H1 (cell line): Measurements from ENCODE around the gene CYP46A1. TPM values are rescaled to one million over a fixed set of nuclear protein-coding genes. Genes with fewer than 3 reads are reported as not detected.

Experiments
- CTCF ChIA-PET: fragments of 300-600 bp; sonication (Branson Sonifier 250); formaldehyde crosslinking; loops from one replicate; lab custom pipeline; 2021; ENCODE audit not compliant: partially characterized antibody; lab: Charles Lee
- POLR2A ChIA-PET: fragments of 300-600 bp; sonication (Branson Sonifier 250); formaldehyde crosslinking; loops from one replicate; lab custom pipeline; 2021; ENCODE audit warnings: inconsistent platforms; ENCODE audit not compliant: partially characterized antibody; lab: Charles Lee
- DNase-seq, 2 experiments: peaks; one replicate each; pipeline versions ENCODE4 v3.0.0 to v3.0.0-alpha.2; 2010 to 2022; ENCODE audit warnings: low spot score in 2 of 2, low read depth in 1 of 2, mixed read lengths in 1 of 2
- FAIRE-seq: peaks from 2 replicates; lab custom pipeline; 2011; peaks lifted over from hg19 to GRCh38; lab: Jason Lieb, UNC
- H2AFZ ChIP-seq: 2 replicates; pipeline ENCODE4 v1.8.1; 2012; ENCODE audit warnings: low read length, inconsistent platforms
- H2AK5ac ChIP-seq: 2 replicates; pipeline ENCODE4 v1.6.1; 2013; ENCODE audit warnings: low read depth, low read length
- H2BK120ac ChIP-seq: replicated peaks from 2 replicates; pipeline ENCODE3; 2013; ENCODE audit warnings: low read depth, low read length, inconsistent platforms
- H2BK12ac ChIP-seq: 2 replicates; pipeline ENCODE4 v1.6.1; 2013; ENCODE audit warnings: low read depth, low read length
- H2BK15ac ChIP-seq: 2 replicates; pipeline ENCODE4 v1.6.1; 2013; ENCODE audit warnings: low read length
- H2BK20ac ChIP-seq: 2 replicates; pipeline ENCODE4 v1.6.1; 2013; ENCODE audit warnings: low read length
- H2BK5ac ChIP-seq: 2 replicates; pipeline ENCODE4 v1.6.1; 2013; ENCODE audit warnings: low read depth, low read length
- H3K14ac ChIP-seq: 2 replicates; pipeline ENCODE4 v1.6.1; 2013; ENCODE audit warnings: inconsistent platforms; ENCODE audit not compliant: insufficient read length
- H3K18ac ChIP-seq: 2 replicates; pipeline ENCODE4 v1.6.1; 2013; ENCODE audit warnings: low read length; ENCODE audit errors: extremely low read depth
- H3K23ac ChIP-seq: 2 replicates; pipeline ENCODE4 v1.6.1; 2013; ENCODE audit warnings: inconsistent platforms; ENCODE audit not compliant: insufficient read length
- H3K23me2 ChIP-seq: 2 replicates; pipeline ENCODE4 v1.6.1; 2013; ENCODE audit warnings: low read depth, low read length
- H3K27ac ChIP-seq: 2 replicates; pipeline ENCODE4 v1.6.1; 2011; ENCODE audit warnings: low read depth, low read length, inconsistent platforms
- H3K27me3 ChIP-seq, 4 experiments: replicated peaks in 1 of 4; 1 replicate in 1 of 4; 2 replicates in 3 of 4; pipeline versions ENCODE4 v1.6.1 to v1.8.1; 2011 to 2013; ENCODE audit warnings: low read length in 3 of 4, mild to moderate bottlenecking in 3 of 4, inconsistent platforms in 2 of 4, mixed read lengths in 2 of 4, moderate library complexity in 1 of 4; ENCODE audit not compliant: control insufficient read depth in 3 of 4, insufficient read depth in 3 of 4; ENCODE audit errors: extremely low read depth in 1 of 4
- H3K36me3 ChIP-seq, 4 experiments: 2 replicates each; pipeline versions ENCODE4 v1.6.1 to v1.8.1; 2011 to 2013; ENCODE audit warnings: mild to moderate bottlenecking in 4 of 4, low read length in 3 of 4, moderate library complexity in 2 of 4, control low read depth in 1 of 4, inconsistent platforms in 1 of 4; ENCODE audit not compliant: insufficient read depth in 4 of 4, control insufficient read depth in 2 of 4
- H3K4ac ChIP-seq: replicated peaks from 2 replicates; pipeline ENCODE3; 2013; ENCODE audit warnings: low read length, low read depth, mixed read lengths, inconsistent platforms; ENCODE audit not compliant: insufficient read length
- H3K4me1 ChIP-seq, 4 experiments: replicated peaks in 1 of 4; 1 replicate in 1 of 4; 2 replicates in 3 of 4; pipeline versions ENCODE4 v1.6.1 to v1.8.1; 2011 to 2013; ENCODE audit warnings: low read length in 3 of 4, inconsistent platforms in 2 of 4, mixed read lengths in 1 of 4; ENCODE audit not compliant: insufficient read depth in 4 of 4, control insufficient read depth in 3 of 4
- H3K4me2 ChIP-seq, 2 experiments: 2 replicates each; pipeline versions ENCODE4 v1.6.1 to v1.8.1; 2011 to 2013; ENCODE audit warnings: low read depth in 2 of 2, low read length in 2 of 2, control low read depth in 1 of 2, inconsistent platforms in 1 of 2, mild to moderate bottlenecking in 1 of 2; ENCODE audit not compliant: insufficient read depth in 1 of 2
- H3K4me3 ChIP-seq, 4 experiments: fragments of 200-600, 300-600 bp in 1 of 4; sonication (generic), shearing (Covaris generic), sonication (Bioruptor Twin) in 1 of 4; 2 replicates each; pipeline versions ENCODE4 v1.5.1 to v1.8.1; 2011 to 2016; ENCODE audit warnings: low read length in 4 of 4, low read depth in 3 of 4, control low read depth in 2 of 4, inconsistent platforms in 2 of 4, mild to moderate bottlenecking in 2 of 4, mixed read lengths in 1 of 4, moderate library complexity in 1 of 4; ENCODE audit not compliant: insufficient read depth in 2 of 4; ENCODE audit errors: extremely low read depth in 1 of 4
- H3K56ac ChIP-seq: replicated peaks from 2 replicates; pipeline ENCODE3; 2013; ENCODE audit warnings: low read depth, mild to moderate bottlenecking, mixed read lengths, low read length, inconsistent platforms; ENCODE audit not compliant: insufficient read length
- H3K79me1 ChIP-seq: 2 replicates; pipeline ENCODE4 v1.6.1; 2013; ENCODE audit warnings: low read depth, low read length, control low read depth
- H3K79me2 ChIP-seq, 2 experiments: 2 replicates each; pipeline versions ENCODE4 v1.6.1 to v1.8.1; 2012 to 2013; ENCODE audit warnings: low read length in 2 of 2, mild to moderate bottlenecking in 2 of 2, inconsistent platforms in 1 of 2; ENCODE audit not compliant: insufficient read depth in 2 of 2, control insufficient read depth in 1 of 2
- H3K9ac ChIP-seq, 4 experiments: replicated peaks in 1 of 4; 1 replicate in 1 of 4; 2 replicates in 3 of 4; pipeline versions ENCODE4 v1.6.1 to v1.8.1; 2011 to 2013; ENCODE audit warnings: low read depth in 3 of 4, low read length in 3 of 4, control low read depth in 2 of 4, mild to moderate bottlenecking in 2 of 4, moderate library complexity in 2 of 4, inconsistent platforms in 1 of 4; ENCODE audit errors: extremely low read depth in 1 of 4
- H3K9me3 ChIP-seq, 2 experiments: 2 replicates each; pipeline versions ENCODE4 v1.6.1 to v1.8.1; 2012 to 2013; ENCODE audit warnings: mild to moderate bottlenecking in 2 of 2, moderate library complexity in 2 of 2, control low read depth in 1 of 2, inconsistent platforms in 1 of 2, low read depth in 1 of 2, low read length in 1 of 2, mixed read lengths in 1 of 2; ENCODE audit not compliant: insufficient read depth in 2 of 2
- H4K20me1 ChIP-seq, 2 experiments: replicated peaks in 1 of 2; 2 replicates each; pipeline versions ENCODE3 to v1.8.1; 2011 to 2013; ENCODE audit warnings: inconsistent platforms in 2 of 2, low read length in 2 of 2, mild to moderate bottlenecking in 1 of 2; ENCODE audit not compliant: insufficient read depth in 2 of 2, control insufficient read depth in 1 of 2
- H4K5ac ChIP-seq: 2 replicates; pipeline ENCODE4 v1.6.1; 2013; ENCODE audit warnings: low read length, low read depth, mixed read lengths, inconsistent platforms; ENCODE audit not compliant: insufficient read length
- H4K8ac ChIP-seq: 2 replicates; pipeline ENCODE4 v1.8.0; 2013; ENCODE audit warnings: mild to moderate bottlenecking, moderate library complexity, low read length, inconsistent platforms; ENCODE audit not compliant: insufficient read depth; ENCODE audit errors: extremely low read depth
- H4K91ac ChIP-seq: replicated peaks from 2 replicates; pipeline ENCODE3; 2013; ENCODE audit warnings: low read length, mixed read lengths, inconsistent platforms; ENCODE audit not compliant: insufficient read length
- ASH2L ChIP-seq: fragments of 200-600, 300-600 bp; sonication (generic); IDR thresholded peaks from one replicate; pipeline ENCODE4 v1.7.1; 2017; ENCODE audit warnings: low read length
- CHD1 ChIP-seq: IDR thresholded peaks from 2 replicates; pipeline ENCODE4 v1.6.1; 2012; ENCODE audit warnings: low read depth, low read length, improper control_type of control experiment
- FOSL1 ChIP-seq: IDR thresholded peaks from 2 replicates; pipeline ENCODE4 v1.6.1; 2011; ENCODE audit warnings: mild to moderate bottlenecking, low read depth, low read length, moderate library complexity; ENCODE audit not compliant: insufficient read depth
- KDM4A ChIP-seq: IDR thresholded peaks from one replicate; pipeline ENCODE4 v1.7.1; 2012; ENCODE audit warnings: low read depth, mild to moderate bottlenecking, moderate library complexity, low read length, inconsistent platforms; ENCODE audit not compliant: severe bottlenecking
- MAFK ChIP-seq: IDR thresholded peaks from 2 replicates; pipeline ENCODE4 v1.6.1; 2012; ENCODE audit warnings: low read depth, mild to moderate bottlenecking, improper control_type of control experiment, low read length
- POLR2A ChIP-seq, 2 experiments: IDR thresholded peaks; 1 replicate in 1 of 2; 2 replicates in 1 of 2; pipeline ENCODE4 v1.6.1; 2011; ENCODE audit warnings: low read depth in 2 of 2, low read length in 2 of 2, mild to moderate bottlenecking in 2 of 2; ENCODE audit errors: control extremely low read depth in 1 of 2
- POLR2AphosphoS5 ChIP-seq: IDR thresholded peaks from 2 replicates; pipeline ENCODE4 v1.6.1; 2011; ENCODE audit warnings: low read depth, low read length
- TAF1 ChIP-seq: IDR thresholded peaks from 2 replicates; pipeline ENCODE4 v1.6.1; 2011; ENCODE audit warnings: mild to moderate bottlenecking, low read depth, low read length
- TAF7 ChIP-seq: optimal IDR thresholded peaks from 2 replicates; pipeline ENCODE3; 2011; ENCODE audit warnings: low read depth, mild to moderate bottlenecking, inconsistent platforms, low read length, moderate library complexity, borderline replicate concordance
- TBP ChIP-seq: IDR thresholded peaks from 2 replicates; pipeline ENCODE4 v1.6.1; 2011; ENCODE audit warnings: low read depth, low read length, improper control_type of control experiment
- ZNF274 ChIP-seq: IDR thresholded peaks from 2 replicates; pipeline ENCODE4 v1.7.0; 2012; ENCODE audit warnings: low read length, borderline replicate concordance; ENCODE audit errors: extremely low read depth
- WGBS, 2 experiments: shearing (Covaris generic) in 1 of 2; methylation state at CpG; one replicate each; pipeline versions ENCODE4 v1.1.6 to v1.1.7; 2013 to 2015; ENCODE audit warnings: low lambda C conversion rate in 2 of 2, mixed read lengths in 2 of 2, inconsistent platforms in 1 of 2, low coverage in 1 of 2, missing lambda C conversion rate in 1 of 2; ENCODE audit not compliant: insufficient replicate concordance in 2 of 2, insufficient coverage in 1 of 2, insufficient read length in 1 of 2; ENCODE audit errors: extremely low coverage in 1 of 2, missing lambda C conversion rate in 1 of 2; 5-methylcytosine and 5-hydroxymethylcytosine counted together
- polyA plus RNA-seq, 7 experiments: library from polyadenylated mRNA; depleted of rRNA in 3 of 7; stranded (reverse) in 5 of 7; unstranded in 2 of 7; fragments of >200 nt in 5 of 7; fragments of 200-250 nt in 2 of 7; gene quantifications; 1 replicate in 5 of 7; 2 replicates in 1 of 7; 4 replicates in 1 of 7; pipeline versions ENCODE4 v1.2.1 to v1.2.3, GENCODE V29; 2011 to 2013; ENCODE audit warnings: missing spikeins in 2 of 7, mixed read lengths in 2 of 7
- total RNA-seq: library from RNA; stranded (reverse); fragmentation: NEBNext Ultra II Directional; extraction: Animal tissue kit (Norgen Biotek cat#: 25700); gene quantifications from 2 replicates; pipeline ENCODE4 v1.2.1, GENCODE V29; 2021
- TF ChIP-seq, protein P1 (sequence below), 3 experiments: IDR thresholded peaks; 1 replicate in 2 of 3; 2 replicates in 1 of 3; pipeline versions ENCODE4 v1.5.1 to v1.6.1; 2011; ENCODE audit warnings: low read length in 3 of 3, mild to moderate bottlenecking in 3 of 3, inconsistent platforms in 2 of 3, low read depth in 1 of 3, moderate library complexity in 1 of 3; ENCODE audit not compliant: insufficient read depth in 1 of 3; ENCODE audit errors: control extremely low read depth in 1 of 3

The CYP46A1 gene
- total and polyA plus RNA-seq, 2 of the 8 experiments (the other 6 are each of a cell fraction or from before 2014, with no cell fraction given), result 0.41 to 1.3 TPM

DNA sequence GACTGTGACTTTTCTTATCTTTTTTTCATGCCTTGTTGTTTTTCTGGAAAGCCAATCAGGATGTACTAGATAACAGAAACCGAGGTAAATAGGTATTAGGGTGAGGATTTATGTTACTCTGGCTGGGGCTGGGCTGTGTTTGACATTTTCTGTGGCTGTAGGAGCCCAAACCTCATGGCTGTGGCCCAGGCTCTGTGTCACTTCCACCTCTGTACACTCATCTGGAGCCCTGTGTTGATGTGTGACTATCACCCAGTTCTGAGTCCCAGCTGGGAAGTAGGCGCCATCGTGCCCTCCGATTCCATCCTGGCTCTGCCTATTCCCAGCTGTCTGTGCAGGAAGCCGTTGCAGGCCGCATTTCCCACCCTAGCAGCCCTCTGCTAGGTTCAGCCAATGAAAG, 40.8 kb upstream of the CYP46A1 start:
- Histone ChIP-seq H3K36me3 (no peaks in the 10 kb centered on the region), H3K23ac (no peak overlapping the region), H2AFZ (no peak overlapping the region), H3K56ac (no peak overlapping the region), H3K9ac (no peak overlapping the region), H2BK12ac (no peak overlapping the region), H4K91ac (no peak overlapping the region), H2BK20ac (no peak overlapping the region), H4K20me1 (no peaks in the 10 kb centered on the region), H2BK5ac (no peak overlapping the region), H3K4me3 (no peak overlapping the region), H2BK15ac (no peak overlapping the region), H3K4me1 (peaks cover 0 to 14% (median 5%) of the 10 kb centered on the region in 4 experiments; a peak in 5 of 7 replicates), H4K5ac (no peak overlapping the region), H3K23me2 (peaks cover 10% of the 10 kb centered on the region; the same call in 1 of the 2 replicates), H3K18ac (no peak overlapping the region), H3K27me3 (peaks cover 0 to 30% (median 22%) of the 10 kb centered on the region in 4 experiments; a peak in 6 of 7 replicates), H4K8ac (no peak overlapping the region), H3K4ac (no peak overlapping the region), H3K79me2 (no peaks in the 10 kb centered on the region), H3K9me3 (no peaks in the 10 kb centered on the region), H3K79me1 (no peaks in the 10 kb centered on the region), H3K27ac (no peak overlapping the region), H2AK5ac (no peak overlapping the region), H2BK120ac (no peak overlapping the region), H3K4me2 (no peak overlapping the region; a peak in 1 of 4 replicates), H3K14ac (no peak overlapping the region)
- POLR2A ChIA-PET, result interaction anchor here (1.6 kb wide), 1 partner anchor 128 kb away, joined by 3 read pairs; no protein-coding TSS in a partner anchor
- CTCF ChIA-PET, result interaction anchor here (0.8 to 4.7 kb wide), 5 partner anchors 15 to 124 kb away, joined by 3 to 13 read pairs (median 6); no protein-coding TSS in a partner anchor
- DNase-seq (no peak), FAIRE-seq (no peak)
- WGBS, 2 experiments, result 88% methylated on average over 6 of the region's 6 CpGs; no CpG with 5 or more reads in 1 of the 2 experiments
- no peak for TF ChIP-seq TBP
- TF ChIP-seq POLR2AphosphoS5, result no peak
- TF ChIP-seq TAF1, result no peak
- TF ChIP-seq TAF7, result no peak
- no peak for TF ChIP-seq FOSL1
- TF ChIP-seq ZNF274, result no peak
- TF ChIP-seq POLR2A (IDR thresholded peaks at IDR 0.05; ENCODE audit: control extremely low read depth in 1 of 2, low read depth in 2 of 2, low read length in 2 of 2), result no peak
- no peak for TF ChIP-seq KDM4A
- TF ChIP-seq MAFK, result no peak
- no peak for TF ChIP-seq CHD1
- no peak for TF ChIP-seq ASH2L
- TF ChIP-seq, protein P1, sequence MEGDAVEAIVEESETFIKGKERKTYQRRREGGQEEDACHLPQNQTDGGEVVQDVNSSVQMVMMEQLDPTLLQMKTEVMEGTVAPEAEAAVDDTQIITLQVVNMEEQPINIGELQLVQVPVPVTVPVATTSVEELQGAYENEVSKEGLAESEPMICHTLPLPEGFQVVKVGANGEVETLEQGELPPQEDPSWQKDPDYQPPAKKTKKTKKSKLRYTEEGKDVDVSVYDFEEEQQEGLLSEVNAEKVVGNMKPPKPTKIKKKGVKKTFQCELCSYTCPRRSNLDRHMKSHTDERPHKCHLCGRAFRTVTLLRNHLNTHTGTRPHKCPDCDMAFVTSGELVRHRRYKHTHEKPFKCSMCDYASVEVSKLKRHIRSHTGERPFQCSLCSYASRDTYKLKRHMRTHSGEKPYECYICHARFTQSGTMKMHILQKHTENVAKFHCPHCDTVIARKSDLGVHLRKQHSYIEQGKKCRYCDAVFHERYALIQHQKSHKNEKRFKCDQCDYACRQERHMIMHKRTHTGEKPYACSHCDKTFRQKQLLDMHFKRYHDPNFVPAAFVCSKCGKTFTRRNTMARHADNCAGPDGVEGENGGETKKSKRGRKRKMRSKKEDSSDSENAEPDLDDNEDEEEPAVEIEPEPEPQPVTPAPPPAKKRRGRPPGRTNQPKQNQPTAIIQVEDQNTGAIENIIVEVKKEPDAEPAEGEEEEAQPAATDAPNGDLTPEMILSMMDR (IDR thresholded peaks at IDR 0.05; ENCODE audit: control extremely low read depth in 1 of 3, insufficient read depth in 1 of 3, low read depth in 1 of 3, low read length in 3 of 3), result no peak
